H1 (cell line): ENCODE measurements around the gene COPS7A.

Source experiments
- ASH2L ChIP-seq: fragments of 200-600, 300-600 bp; sonication (generic); IDR thresholded peaks from one replicate; pipeline ENCODE4 v1.7.1; 2017; ENCODE audit warnings: low read length
- CREB1 ChIP-seq: IDR thresholded peaks from 2 replicates; pipeline ENCODE4 v1.6.1; 2012; ENCODE audit warnings: inconsistent platforms
- CTCF ChIP-seq, 3 experiments: IDR thresholded peaks; 1 replicate in 2 of 3; 2 replicates in 1 of 3; pipeline versions ENCODE4 v1.5.1 to v1.6.1; 2011; ENCODE audit warnings: low read length in 3 of 3, mild to moderate bottlenecking in 3 of 3, inconsistent platforms in 2 of 3, low read depth in 1 of 3, moderate library complexity in 1 of 3; ENCODE audit not compliant: insufficient read depth in 1 of 3; ENCODE audit errors: control extremely low read depth in 1 of 3
- EZH2 ChIP-seq: fragments of 200-600 bp; sonication (generic); IDR thresholded peaks from 2 replicates; pipeline ENCODE4 v1.7.1; 2012; ENCODE audit warnings: low read depth, mild to moderate bottlenecking, moderate library complexity, low read length, inconsistent platforms; ENCODE audit not compliant: severe bottlenecking
- KDM4A ChIP-seq: IDR thresholded peaks from one replicate; pipeline ENCODE4 v1.7.1; 2012; ENCODE audit warnings: low read depth, mild to moderate bottlenecking, moderate library complexity, low read length, inconsistent platforms; ENCODE audit not compliant: severe bottlenecking
- POLR2A ChIP-seq, 2 experiments: IDR thresholded peaks; 1 replicate in 1 of 2; 2 replicates in 1 of 2; pipeline ENCODE4 v1.6.1; 2011; ENCODE audit warnings: low read depth in 2 of 2, low read length in 2 of 2, mild to moderate bottlenecking in 2 of 2; ENCODE audit errors: control extremely low read depth in 1 of 2
- POLR2AphosphoS5 ChIP-seq: IDR thresholded peaks from 2 replicates; pipeline ENCODE4 v1.6.1; 2011; ENCODE audit warnings: low read depth, low read length
- SP1 ChIP-seq: IDR thresholded peaks from 2 replicates; pipeline ENCODE4 v1.6.1; 2011; ENCODE audit warnings: low read depth, low read length
- YY1 ChIP-seq: IDR thresholded peaks from 2 replicates; pipeline ENCODE4 v1.6.1; 2011; ENCODE audit warnings: low read depth, mild to moderate bottlenecking, low read length

DNA sequence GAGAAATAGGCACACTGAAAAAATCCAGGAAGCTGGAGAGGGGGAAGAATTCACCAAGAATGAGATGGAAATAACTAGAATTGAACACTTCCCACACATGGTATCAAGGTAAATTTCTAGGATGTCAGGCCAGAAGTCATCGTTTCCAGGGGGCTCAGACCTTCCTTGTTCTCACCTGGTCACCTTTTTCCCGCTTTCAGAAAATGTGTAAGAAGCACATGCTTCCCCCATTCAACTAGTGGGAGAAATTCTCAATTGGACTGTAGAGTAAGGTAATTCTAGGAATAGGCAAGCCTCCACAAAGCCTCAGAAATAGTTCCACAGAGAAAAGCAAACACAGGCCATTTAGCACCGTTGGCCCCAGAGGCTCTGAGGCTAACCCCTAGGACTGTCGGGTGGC lies 39.5 kb downstream of the COPS7A start:
- TF ChIP-seq EZH2 (no peak), POLR2A (IDR thresholded peaks at IDR 0.05; ENCODE audit: control extremely low read depth in 1 of 2, low read depth in 2 of 2, low read length in 2 of 2) (no peak), KDM4A (no peak), SP1 (no peak), YY1 (no peak), CREB1 (no peak), ASH2L (no peak), POLR2AphosphoS5 (no peak), CTCF (IDR thresholded peaks at IDR 0.05; ENCODE audit: control extremely low read depth in 1 of 3, insufficient read depth in 1 of 3, low read depth in 1 of 3, low read length in 3 of 3) (no peak)
